ENCODE measurements around the gene AP4M1.
A peak's percentile ranks its signal among the peaks of the same experiment; 100 is the strongest.

The AP4M1 gene

DNA sequence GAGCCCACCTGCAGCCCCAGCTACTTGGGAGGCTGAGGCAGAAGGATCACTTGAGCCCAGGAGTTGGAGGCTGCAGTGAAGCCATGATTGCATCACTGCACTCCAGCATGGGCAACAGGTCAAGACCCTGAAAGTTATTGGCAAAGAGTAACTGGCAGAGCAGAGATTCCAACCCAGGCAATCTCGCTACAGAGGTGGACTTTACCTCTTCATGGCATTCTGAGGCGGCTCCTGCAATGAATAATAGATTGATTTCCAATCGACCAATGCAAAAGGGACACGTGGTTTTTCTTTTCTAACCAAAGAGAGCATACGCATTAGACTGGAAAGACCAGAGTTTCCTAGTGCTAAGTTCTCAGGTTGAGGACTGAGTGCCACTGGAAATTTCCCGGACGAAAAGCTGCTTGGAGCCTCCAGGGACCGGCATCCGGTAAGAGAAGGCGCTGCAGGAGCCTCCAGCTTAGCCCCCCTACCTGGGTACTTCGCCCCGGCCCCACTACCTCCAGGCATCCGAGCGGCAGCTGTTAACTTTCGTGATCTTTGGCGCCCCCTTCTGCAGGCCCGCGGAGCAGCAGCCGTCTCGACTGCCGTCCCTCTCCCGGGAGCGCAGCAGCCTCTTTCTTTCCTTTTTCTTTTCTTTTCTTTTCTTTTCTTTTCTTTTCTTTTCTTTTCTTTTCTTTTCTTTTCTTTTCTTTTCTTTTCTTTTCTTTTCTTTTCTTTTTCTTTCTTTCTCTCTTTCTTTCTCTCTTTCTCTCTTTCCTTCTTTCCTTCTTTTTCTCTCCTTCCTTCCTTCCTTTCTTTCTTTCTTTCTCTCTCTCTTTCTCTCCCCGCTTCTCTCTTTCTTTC is 29.4 kb downstream of the AP4M1 start:
- DNase-seq (ENCODE audit: low read depth): peak; percentile 39

DNA sequence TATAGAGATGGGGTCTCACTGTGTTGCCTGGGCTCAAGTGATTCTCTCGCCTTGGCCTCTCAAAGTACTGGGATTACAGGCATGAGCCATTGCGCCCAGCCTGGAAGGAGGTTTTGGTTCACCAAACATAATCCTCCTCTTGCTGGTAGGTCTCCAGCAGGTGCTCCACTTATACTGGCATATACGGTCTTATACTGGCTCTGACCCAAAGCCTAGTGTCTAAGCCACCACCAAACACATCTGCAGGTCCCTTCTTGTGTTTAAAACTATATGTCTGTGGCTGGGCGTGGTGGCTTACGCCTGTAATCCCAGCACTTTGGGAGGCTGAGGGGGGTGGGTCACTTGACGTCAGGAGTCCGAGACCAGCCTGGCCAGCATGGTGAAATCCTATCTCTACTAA is 30.7 kb downstream of the AP4M1 start:
- no peak for DNase-seq (ENCODE audit: low read depth)

DNA sequence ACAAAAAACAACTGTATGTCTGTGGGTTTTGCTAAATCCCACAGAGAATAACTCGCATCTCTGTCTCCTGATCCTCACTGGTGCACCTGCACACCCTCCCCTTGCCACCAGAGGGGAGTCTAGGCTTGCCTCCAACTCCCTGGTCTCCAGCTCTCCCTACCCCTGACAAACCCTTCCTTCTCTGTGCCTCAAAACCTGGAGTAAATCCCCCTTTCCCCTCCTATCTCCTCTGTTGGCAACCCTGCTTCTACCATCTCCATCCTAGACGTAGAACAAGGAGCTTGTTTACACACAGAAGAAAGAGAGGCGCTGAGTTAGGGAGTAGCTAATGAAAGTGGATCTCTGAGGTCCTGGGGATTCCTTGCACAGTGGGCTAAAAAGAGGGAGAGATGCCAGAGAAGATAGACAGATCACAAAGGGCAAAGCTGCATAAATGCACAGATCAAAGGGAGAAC is 31.3 kb downstream of the AP4M1 start:
- DNase-seq (ENCODE audit: low read depth): peak; percentile 69

DNA sequence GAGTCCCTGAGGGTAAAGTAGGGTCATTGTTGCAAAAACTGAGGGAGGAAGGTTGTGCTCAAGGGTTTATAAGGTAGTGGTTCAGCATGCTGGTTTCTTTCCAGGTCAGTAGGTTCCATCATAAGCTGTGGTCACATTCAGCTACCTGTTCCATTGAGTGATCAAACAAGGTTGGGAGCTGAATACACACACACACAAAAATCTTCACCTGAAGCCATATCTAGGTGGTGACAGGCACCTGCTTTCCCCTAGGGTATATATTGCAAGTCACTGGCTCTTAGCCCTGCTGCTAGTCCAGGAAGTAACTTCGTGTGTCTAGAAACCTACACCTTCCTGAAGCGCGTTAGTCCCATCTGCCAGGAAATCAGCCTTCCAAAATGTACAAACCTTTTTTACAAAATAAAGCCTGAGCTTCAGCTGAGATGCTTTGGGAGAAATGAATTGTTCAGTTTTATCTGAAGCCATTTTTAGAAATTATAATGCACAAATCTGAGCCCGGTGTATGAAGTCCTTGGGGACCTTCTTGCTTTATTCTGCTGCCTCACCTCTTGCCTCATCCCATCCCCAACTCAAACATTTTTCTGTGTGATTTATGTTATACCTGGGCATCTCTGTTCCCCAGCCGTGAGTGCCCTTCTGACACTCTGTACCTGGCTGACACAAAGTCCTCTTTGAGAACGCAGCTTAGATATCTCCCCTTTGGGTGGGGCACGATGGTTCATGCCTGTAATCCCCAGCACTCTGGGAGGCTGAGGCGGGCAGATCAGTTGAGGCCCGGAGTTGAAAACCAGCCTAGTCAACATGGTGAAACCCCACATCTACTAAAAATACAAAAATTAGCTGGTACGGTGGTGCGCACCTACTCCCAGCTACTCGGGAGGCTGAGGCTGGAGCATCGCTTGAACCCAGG is 36.7 kb downstream of the AP4M1 start:
- no peak for DNase-seq (ENCODE audit: low read depth)

DNA sequence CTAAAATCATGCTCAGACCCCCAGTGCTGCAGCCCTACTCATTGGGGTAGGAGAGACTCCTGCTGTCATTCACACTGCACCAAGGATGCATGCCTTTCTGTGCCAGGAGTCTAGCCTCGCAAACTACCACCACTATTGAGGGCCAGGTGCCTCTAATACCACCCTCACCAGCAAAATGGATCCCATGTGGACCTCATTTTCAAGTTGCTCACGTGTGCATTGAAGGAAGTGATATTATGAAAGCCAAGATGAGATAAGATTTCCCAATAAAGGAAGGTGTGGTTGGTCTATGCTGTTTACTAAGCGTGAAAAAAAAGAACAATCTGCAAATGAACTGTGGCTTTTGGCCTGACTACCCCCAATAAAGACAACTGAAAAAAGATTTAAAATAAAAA is 40.1 kb downstream of the AP4M1 start:
- DNase-seq (ENCODE audit: low read depth): no peak

DNA sequence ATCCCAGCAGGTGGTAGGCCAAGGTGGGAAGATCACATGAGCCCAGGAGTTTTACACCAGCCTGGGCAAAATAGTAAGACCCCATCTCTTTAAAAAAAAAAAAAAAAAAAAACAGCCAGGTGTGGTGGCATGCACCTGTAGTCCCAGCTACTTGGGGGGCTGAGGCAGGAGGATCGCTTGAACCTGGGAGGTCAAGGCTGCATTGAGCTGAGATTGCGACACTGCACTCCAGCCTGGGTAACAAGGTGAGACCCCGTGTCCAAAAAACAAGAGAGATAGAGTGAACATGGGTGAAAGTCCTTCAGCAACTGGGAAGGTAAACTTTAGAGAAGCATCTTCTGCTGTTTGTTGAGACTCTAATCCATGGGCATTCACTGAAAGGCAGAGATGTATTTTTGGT is 41.0 kb downstream of the AP4M1 start:
- DNase-seq (ENCODE audit: low read depth): no peak

DNA sequence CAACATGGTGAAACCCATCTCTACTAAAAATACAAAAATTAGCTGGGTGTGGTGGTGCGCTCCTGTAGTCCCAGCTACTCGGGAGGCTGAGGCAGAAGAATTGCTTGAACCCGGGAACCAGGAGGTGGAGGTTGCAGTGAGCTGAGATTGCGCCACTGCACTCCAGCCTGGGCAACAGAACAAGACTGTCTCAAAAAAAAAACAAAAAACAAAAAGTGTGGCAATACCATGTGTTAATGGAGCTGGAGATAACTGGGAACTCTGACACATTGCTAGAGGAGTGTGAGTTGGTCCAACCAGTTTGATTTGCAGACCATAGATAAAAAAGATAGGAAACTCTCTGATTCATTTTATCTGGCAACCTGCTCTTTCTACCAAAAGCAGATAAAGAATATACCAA is 44.9 kb downstream of the AP4M1 start:
- DNase-seq (ENCODE audit: low read depth): peak; percentile 81

DNA sequence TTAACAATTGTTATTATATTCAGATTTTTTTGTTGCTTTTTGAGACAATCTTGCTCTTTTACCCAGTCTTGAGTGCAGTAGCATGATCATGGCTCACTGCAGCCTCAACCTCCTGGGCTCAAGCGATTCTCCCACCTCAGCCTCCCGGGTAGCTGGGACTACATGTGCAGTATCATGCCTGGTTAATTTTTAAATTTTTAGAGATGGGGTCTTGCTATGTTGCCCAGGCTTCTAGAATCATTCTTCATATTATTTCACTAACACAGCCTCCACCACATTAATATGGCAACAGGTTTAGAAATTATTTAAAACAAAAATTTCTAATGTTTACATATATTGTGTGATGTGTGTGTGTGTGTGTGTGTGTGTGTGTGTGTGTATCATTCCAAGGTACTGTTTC is 45.8 kb downstream of the AP4M1 start:
- DNase-seq (ENCODE audit: low read depth): no peak

DNA sequence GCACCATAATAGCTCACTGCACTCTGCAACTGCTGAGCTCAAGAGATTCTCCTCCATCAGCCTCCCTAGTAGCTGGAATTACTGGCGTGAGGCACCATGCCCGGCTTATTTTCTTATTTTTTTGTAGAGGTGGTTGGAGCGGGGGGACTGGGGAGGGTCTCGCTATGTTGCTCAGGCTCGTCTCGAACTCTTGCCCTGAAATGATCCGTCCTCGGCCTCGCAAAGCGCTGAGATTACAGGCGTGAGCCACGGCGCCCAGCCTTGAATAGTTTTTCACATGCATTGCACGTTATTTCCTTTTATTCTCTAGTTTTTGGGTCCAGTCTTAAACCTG is 46.7 kb downstream of the AP4M1 start:
- no peak for DNase-seq (ENCODE audit: low read depth)

DNA sequence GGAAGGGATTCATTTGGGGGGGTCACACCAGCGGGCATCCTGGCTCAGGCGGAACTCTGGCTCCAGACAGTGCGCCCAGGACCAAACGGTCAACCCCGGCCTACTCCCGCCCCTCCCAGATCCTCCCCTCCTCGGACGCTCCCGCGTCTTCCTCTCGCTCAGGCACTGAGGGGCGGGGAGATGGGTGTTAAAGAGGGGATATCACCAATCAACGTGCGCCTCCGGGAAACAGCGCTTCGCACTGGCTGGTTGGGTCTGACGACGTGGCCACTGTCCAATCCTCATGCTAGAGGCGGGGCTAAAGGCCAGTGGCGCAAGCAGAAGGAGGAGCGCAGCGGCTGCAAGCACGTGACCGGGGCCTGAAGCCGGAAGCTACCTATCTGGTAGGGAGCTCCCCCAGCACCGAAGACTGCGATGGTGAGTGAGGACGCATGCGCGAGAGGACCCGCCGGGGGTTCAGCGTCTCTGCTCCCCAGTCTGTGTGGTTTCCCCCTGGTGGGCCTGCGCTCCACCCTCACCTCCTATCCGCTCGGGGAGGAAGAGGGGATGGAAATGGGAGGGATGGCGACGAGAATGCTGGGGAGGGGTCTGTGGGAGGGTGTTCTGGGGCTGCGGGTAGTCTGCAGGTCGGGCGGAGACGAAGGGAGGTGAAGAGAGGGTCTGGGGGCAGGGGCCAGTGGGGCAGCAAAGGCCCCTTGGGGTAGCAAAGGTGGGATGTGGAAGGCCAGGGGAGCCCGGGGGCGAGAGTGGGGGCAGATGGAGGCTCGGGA is 47.3 kb downstream of the AP4M1 start, which contains the start of gene LAMTOR4:
Gene LAMTOR4 (plus strand): TSS at position 360 of the 770 bp plus-strand sequence. CDS start 55 bp downstream, at position 415.
- DNase-seq (ENCODE audit: low read depth): peak; percentile 99

DNA sequence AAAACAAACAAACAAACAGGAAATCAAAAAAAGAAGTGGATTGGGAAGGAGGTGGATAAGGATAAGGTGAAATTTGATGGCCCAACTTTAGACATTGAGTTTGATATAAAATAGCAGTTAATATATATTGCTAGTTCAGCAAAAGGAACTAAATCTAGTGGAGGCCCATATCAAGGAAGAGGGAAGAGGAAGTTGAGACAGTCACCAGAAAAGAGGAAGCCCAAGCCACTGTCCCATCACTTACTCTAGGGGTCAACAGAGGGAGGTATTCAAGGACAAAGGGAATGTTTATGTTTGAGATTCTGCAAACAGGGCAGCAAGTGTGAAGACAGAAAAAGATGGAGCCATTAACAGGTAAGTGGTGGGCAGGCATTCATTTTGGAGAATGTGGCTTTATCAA is 51.0 kb downstream of the AP4M1 start:
- no peak for DNase-seq (ENCODE audit: low read depth)

DNA sequence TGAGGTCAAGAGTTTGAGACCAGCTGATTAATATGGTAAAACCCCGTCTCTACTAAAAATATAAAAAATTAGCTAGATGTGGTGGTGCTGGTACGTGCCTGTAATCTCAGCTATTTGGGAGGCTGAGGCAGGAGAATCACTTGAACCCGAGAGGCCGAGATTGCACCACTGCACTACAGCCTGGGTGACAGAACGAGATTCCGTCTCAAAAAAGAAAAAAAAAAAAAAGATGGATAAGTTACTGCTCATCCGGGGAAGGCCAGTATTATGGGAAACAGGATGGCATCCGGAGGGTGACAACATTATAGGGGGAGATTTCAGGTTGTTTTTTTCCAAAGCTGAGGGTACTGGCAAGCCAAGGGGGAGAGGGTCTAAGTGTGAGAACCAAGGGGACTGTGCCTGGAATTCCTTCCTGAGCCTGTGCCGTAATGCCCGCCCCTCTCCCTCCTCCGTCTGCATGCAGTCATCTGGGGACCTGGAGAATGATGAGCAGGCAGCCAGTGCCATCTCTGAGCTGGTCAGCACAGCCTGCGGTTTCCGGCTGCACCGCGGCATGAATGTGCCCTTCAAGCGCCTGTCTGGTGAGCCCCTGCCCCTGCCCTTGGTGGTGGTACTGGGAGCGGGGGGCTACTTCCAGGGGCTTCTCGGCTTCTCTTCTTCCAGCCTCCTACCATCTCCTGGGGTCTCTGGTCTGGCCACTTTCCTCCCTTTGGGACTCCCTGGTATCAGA is 51.7 kb downstream of the AP4M1 start:
- no peak for DNase-seq (ENCODE audit: low read depth)

DNA sequence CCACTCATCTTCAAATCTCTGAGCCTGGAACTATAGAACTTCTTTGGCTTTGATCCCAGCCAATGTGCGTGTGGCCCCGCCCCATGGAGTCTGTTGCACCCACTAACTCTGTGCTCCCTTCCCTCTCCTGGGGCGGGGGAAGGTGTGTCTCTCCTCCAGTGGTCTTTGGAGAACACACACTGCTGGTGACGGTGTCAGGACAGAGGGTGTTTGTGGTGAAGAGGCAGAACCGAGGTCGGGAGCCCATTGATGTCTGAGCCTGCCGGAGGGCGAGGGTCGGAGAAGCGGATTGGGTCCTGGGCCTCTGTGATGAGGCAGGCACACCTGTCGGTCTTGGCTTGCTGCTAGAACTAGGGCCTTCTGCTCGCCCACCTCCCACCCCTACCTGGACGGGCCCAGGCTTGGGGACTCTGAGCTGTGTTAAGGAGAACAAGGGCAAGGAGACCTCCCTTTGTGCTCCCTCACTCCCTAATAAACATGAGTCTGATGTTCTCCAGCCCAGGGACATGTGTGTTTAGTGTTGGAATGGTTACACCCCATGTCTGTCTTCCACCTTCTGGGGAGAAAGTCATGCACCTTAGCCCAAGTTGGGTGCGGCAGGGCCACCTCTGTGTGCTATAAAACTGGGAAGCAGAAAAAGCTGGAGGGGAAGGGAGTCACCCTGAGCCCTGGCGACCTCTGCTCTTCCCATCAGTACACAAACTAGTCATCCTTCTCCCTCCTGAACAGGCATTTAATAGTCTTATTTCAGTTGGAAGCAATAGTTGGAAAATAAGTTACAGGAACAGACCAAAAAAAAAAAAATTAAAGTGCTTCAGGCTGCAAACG is 52.5 kb downstream of the AP4M1 start:
- no peak for DNase-seq (ENCODE audit: low read depth)

DNA sequence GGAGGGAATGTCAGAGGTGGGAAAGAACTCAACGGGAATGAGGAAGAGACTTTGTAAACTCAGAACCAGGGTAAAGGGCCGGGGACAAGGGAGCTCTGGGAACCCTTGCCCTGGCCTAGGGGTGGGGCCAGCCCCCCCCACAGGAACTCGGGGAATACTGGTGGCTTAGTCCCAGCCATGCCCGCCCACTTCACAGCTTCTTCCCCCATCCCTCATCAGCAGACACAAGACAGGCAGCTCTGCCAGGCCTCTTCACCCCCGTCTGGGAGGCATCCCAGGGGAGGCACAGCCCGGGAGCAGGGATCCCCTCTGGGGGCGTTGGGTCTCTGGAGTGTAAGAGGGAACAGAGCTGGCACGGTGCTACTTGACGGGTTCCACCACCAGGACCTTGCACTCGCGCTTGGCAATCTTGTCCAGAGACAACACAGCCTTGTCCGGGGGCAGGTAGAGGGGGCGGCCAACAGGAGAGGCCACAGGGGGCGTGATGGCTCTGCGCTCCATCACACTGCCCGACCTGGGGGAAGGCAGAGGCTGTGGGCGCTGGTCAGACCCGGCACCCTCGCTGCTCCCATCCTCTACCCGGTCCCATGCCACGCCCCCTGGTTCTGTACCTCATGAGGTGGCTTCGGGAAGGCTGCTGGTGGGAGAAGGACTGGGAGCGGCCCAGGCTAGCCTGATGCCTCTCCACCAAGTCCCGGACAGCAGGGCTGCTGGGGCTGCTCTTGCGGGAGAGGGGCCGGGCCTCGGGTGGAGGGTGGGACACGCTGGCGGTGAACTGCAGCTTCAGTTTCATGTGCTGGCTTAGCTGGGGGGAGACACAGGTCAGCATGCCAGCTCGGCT is 53.4 kb downstream of the AP4M1 start:
- DNase-seq (ENCODE audit: low read depth): no peak

DNA sequence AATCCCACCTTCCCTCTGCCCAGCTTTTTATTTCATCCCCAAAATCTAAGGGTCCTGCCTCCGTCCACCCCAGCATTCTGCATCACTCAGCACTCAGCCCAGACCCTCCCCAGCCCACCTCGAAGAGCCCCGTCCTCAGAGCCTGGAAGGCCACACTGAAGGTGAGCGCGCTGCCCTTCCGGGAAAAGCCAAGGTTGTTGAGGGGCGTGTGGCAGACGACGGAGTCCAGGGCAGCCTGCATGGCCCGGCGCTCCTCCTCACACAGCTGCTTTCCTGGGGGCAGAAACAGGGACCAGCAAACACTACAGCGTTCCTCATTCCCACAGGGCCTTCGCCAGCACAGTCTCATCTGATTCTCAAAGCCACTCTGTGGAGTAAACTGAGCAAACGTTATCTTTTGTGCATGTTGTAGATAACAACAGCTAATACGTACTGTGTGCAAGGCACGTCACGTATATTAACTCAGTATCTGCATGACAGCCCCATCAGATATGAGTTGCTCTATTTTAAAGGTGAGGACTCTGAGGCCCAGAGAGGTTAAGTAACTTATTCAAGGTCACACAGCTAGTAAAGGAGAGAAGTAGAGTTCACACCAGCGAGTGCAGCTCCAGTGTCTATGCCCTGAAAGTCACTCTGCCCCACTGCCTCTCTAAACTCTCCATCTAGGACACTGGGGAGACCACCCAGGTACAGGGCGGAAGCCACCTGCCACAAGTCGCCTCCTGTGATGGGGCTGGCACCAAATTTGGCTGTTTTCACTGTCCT is 54.3 kb downstream of the AP4M1 start:
- no peak for DNase-seq (ENCODE audit: low read depth)

DNA sequence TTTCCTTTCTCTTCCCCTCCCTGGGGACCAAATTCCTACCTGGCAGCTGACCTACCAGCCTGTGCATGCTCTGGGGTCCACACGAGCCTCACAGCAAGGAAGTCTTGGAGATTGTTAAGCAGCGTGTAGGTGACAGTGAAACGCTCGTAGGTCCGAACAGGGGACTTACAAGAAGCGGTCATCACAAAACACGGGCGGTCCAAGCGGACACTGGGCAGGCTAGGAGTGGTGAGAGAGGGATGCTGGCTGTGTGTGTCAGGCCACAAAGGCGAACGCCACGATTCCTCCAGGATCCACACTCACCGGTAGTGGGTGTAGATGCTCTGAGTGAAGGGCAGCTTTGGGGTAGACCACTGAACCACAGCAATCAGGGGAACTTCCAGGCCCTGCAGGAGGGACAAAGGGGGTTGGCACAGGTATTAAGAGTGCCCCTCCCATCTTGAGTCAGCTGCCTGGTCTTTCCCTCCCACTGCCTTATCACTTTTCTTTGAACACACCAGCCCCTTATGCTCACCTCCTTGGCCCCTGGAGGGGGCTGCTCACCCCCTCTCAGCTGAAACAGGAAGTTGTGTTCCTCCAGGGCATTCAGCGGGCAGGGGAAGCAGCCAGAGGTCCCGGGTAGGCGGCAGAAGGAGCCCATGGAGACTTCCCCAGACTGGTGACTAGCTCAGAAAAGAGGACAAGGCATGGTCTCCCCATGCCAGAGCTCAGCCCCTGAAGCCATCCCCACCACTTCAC is 55.1 kb downstream of the AP4M1 start:
- no peak for DNase-seq (ENCODE audit: low read depth)

DNA sequence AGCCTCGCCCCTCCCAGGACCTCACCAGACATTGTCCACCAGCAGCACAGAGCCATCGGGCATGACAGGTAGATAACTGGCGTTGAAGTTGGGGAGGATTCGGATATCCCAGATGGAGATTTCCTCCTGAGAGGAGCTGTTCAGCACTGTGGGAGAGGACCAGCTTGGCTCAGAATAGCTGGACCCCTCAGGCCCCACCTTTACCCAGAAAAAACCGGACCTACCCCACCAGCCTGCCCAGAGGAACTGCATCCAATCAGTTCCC is 55.6 kb downstream of the AP4M1 start:
- DNase-seq (ENCODE audit: low read depth): no peak
